Keratinocyte (primary cell): ENCODE measurements around the gene EYA3. TPM values are rescaled to one million over a fixed set of nuclear protein-coding genes. Genes with fewer than 3 reads are reported as not detected.

Experiments used
- DNase-seq: peaks from one replicate; pipeline ENCODE4 v3.0.0-alpha.2; 2011; ENCODE audit warnings: low read depth, missing footprints, low spot score
- FAIRE-seq: peaks from 2 replicates; lab custom pipeline; 2011; peaks lifted over from hg19 to GRCh38; lab: Jason Lieb, UNC
- H2AFZ ChIP-seq: 2 replicates; pipeline ENCODE4 v1.6.0; 2012; ENCODE audit warnings: low read length, control low read depth, inconsistent platforms; ENCODE audit not compliant: control insufficient read depth
- H3K27ac ChIP-seq: 2 replicates; pipeline ENCODE4 v1.5.1; 2011; ENCODE audit warnings: low read length; ENCODE audit not compliant: control insufficient read depth, insufficient read depth
- H3K27me3 ChIP-seq: 3 replicates; pipeline ENCODE4 v1.6.0; 2011; ENCODE audit warnings: low read length; ENCODE audit not compliant: control insufficient read depth, insufficient read depth; ENCODE audit errors: extremely low read depth
- H3K36me3 ChIP-seq, 2 experiments: 2 replicates in 1 of 2; 3 replicates in 1 of 2; pipeline ENCODE4 v1.5.1; 2011; ENCODE audit warnings: low read length in 2 of 2, mild to moderate bottlenecking in 1 of 2; ENCODE audit not compliant: control insufficient read depth in 2 of 2, insufficient read depth in 2 of 2; ENCODE audit errors: extremely low read depth in 1 of 2
- H3K4me1 ChIP-seq: 3 replicates; pipeline ENCODE4 v1.5.1; 2011; ENCODE audit warnings: low read length; ENCODE audit not compliant: control insufficient read depth, insufficient read depth; ENCODE audit errors: extremely low read depth
- H3K4me2 ChIP-seq: 3 replicates; pipeline ENCODE4 v1.6.0; 2011; ENCODE audit warnings: low read depth, low read length; ENCODE audit not compliant: control insufficient read depth, insufficient read depth; ENCODE audit errors: extremely low read depth
- H3K4me3 ChIP-seq, 3 experiments: fragments of 200-600 bp in 1 of 3; sonication (generic) in 1 of 3; 2 replicates in 2 of 3; 3 replicates in 1 of 3; pipeline ENCODE4 v1.5.1; 2011 to 2016; ENCODE audit warnings: low read length in 3 of 3, mild to moderate bottlenecking in 3 of 3, control low read depth in 2 of 3, inconsistent platforms in 1 of 3, low read depth in 1 of 3, mixed read lengths in 1 of 3, mixed run types in 1 of 3, moderate library complexity in 1 of 3; ENCODE audit not compliant: control insufficient read depth in 2 of 3, insufficient read depth in 2 of 3; ENCODE audit errors: extremely low read depth in 1 of 3
- H3K79me2 ChIP-seq: 2 replicates; pipeline ENCODE4 v1.6.0; 2012; ENCODE audit warnings: low read length; ENCODE audit not compliant: control insufficient read depth, insufficient read depth
- H3K9ac ChIP-seq: 3 replicates; pipeline ENCODE4 v1.6.0; 2011; ENCODE audit warnings: low read length; ENCODE audit not compliant: control insufficient read depth, insufficient read depth; ENCODE audit errors: extremely low read depth
- H3K9me1 ChIP-seq: 3 replicates; pipeline ENCODE4 v1.6.0; 2011; ENCODE audit warnings: low read length; ENCODE audit not compliant: control insufficient read depth, insufficient read depth; ENCODE audit errors: extremely low read depth
- H3K9me3 ChIP-seq: 2 replicates; pipeline ENCODE4 v1.5.1; 2012; ENCODE audit warnings: low read depth, low read length; ENCODE audit not compliant: control insufficient read depth
- H4K20me1 ChIP-seq: 3 replicates; pipeline ENCODE4 v1.6.0; 2011; ENCODE audit warnings: low read length; ENCODE audit not compliant: control insufficient read depth, insufficient read depth; ENCODE audit errors: extremely low read depth
- CTCF ChIP-seq, 3 experiments: IDR thresholded peaks in 1 of 3; conservative IDR thresholded peaks in 1 of 3; optimal IDR thresholded peaks in 1 of 3; 2 replicates in 2 of 3; 3 replicates in 1 of 3; pipeline versions ENCODE3 to v1.5.1; 2011; ENCODE audit warnings: low read length in 3 of 3, mild to moderate bottlenecking in 3 of 3, moderate library complexity in 2 of 3, control low read depth in 1 of 3, inconsistent platforms in 1 of 3; ENCODE audit not compliant: insufficient read depth in 2 of 3; ENCODE audit errors: extremely low read depth in 1 of 3
- EZH2 ChIP-seq: IDR thresholded peaks from one replicate; pipeline ENCODE4 v1.6.1; 2012; ENCODE audit warnings: inconsistent platforms, mild to moderate bottlenecking, low read length, moderate library complexity
- dilution Hi-C: fragments of 300-500 bp; cut with MboI; formaldehyde crosslinking; loops from one replicate; pipeline ENCODE4 v1.7.0; 2020; ENCODE audit warnings: low sequenced_read_pairs; ENCODE audit not compliant: extremely low pct_ligation_motif_present
- polyA plus RNA-seq, 5 experiments: library from polyadenylated mRNA; depleted of rRNA in 3 of 5; stranded (reverse) in 3 of 5; stranded (forward) in 1 of 5; unstranded in 1 of 5; fragments of >200 nt; gene quantifications; 1 replicate in 1 of 5; 2 replicates in 3 of 5; 3 replicates in 1 of 5; pipeline versions ENCODE4 v1.2.1 to v1.2.3, GENCODE V29; 2011 to 2012; ENCODE audit warnings: missing spikeins in 2 of 5, low read depth in 1 of 5, low replicate concordance in 1 of 5

The EYA3 gene
- polyA plus RNA-seq, 1 donor (not counting 4 experiments of a cell fraction or from before 2014, with no cell fraction given) = 17.6 TPM

- Histone ChIP-seq H3K79me2 (no peaks in the 10 kb centered on the region), H2AFZ (no peak overlapping the region), H3K27me3 (peaks cover 10% of the 10 kb centered on the region), H3K4me3 (no peak overlapping the region), H3K9me3 (no peaks in the 10 kb centered on the region), H3K27ac (no peak overlapping the region), H4K20me1 (no peaks in the 10 kb centered on the region), H3K36me3 (no peaks in the 10 kb centered on the region), H3K4me2 (no peak overlapping the region), H3K9ac (no peak overlapping the region), H3K9me1 (no peaks in the 10 kb centered on the region), H3K4me1 (peaks cover 13% of the 10 kb centered on the region)
- TF ChIP-seq CTCF (optimal IDR thresholded peaks at IDR 0.05 in 1 of 3, IDR thresholded peaks at IDR 0.05 in 1 of 3, conservative IDR thresholded peaks at IDR 0.05 in 1 of 3; ENCODE audit: extremely low read depth in 1 of 3, insufficient read depth in 2 of 3, low read length in 3 of 3) (no peak), EZH2 (no peak)
- FAIRE-seq (no peak), DNase-seq (no peak)
- dilution Hi-C loops = no loop called here
These were observed 157.2 kb downstream of the EYA3 start for GRCh38 chr1:27931184-27931583.

GRCh38 chr1:27928216-27928954, 160.0 kb downstream of the EYA3 start:
- Histone ChIP-seq H2AFZ (no peak overlapping the region), H3K9me3 (no peaks in the 10 kb centered on the region), H3K27ac (no peak overlapping the region), H4K20me1 (no peaks in the 10 kb centered on the region), H3K4me3 (no peak overlapping the region), H3K4me1 (no peaks in the 10 kb centered on the region), H3K4me2 (no peak overlapping the region), H3K9me1 (no peaks in the 10 kb centered on the region), H3K79me2 (no peaks in the 10 kb centered on the region), H3K36me3 (no peaks in the 10 kb centered on the region), H3K9ac (no peak overlapping the region), H3K27me3 (no peaks in the 10 kb centered on the region)
- dilution Hi-C loops = no loop called here
- FAIRE-seq = no peak
- no peak for DNase-seq
- TF ChIP-seq EZH2 (no peak), CTCF (optimal IDR thresholded peaks at IDR 0.05 in 1 of 3, IDR thresholded peaks at IDR 0.05 in 1 of 3, conservative IDR thresholded peaks at IDR 0.05 in 1 of 3; ENCODE audit: extremely low read depth in 1 of 3, insufficient read depth in 2 of 3, low read length in 3 of 3) (no peak)
